Panc1 (cell line): ENCODE data around the gene FARP1.

Source experiments
- CTCF ChIP-seq: fragments of 450-650 bp; IDR thresholded peaks from 2 replicates; pipeline ENCODE4 v1.5.1; 2017; ENCODE audit warnings: mild to moderate bottlenecking
- POLR2AphosphoS5 ChIP-seq: IDR thresholded peaks from 2 replicates; pipeline ENCODE4 v1.6.1; 2012; ENCODE audit warnings: mild to moderate bottlenecking, low read depth, low read length, moderate library complexity
- REST ChIP-seq, 2 experiments: IDR thresholded peaks; 2 replicates each; pipeline ENCODE4 v1.6.1; 2011 to 2012; ENCODE audit warnings: low read depth in 2 of 2, control low read depth in 1 of 2, low read length in 1 of 2, mild to moderate bottlenecking in 1 of 2, moderate library complexity in 1 of 2; ENCODE audit not compliant: insufficient read depth in 1 of 2
- TCF7L2 ChIP-seq: IDR thresholded peaks from 2 replicates; pipeline ENCODE4 v1.6.1; 2011; ENCODE audit warnings: mild to moderate bottlenecking, low read depth, low read length, inconsistent platforms

GRCh38 chr13:98342953-98343352 lies 200.1 kb downstream of the FARP1 start:
- TF ChIP-seq CTCF (no peak), POLR2AphosphoS5 (no peak), TCF7L2 (no peak), REST (IDR thresholded peaks at IDR 0.05; ENCODE audit: insufficient read depth in 1 of 2, low read depth in 2 of 2, low read length in 1 of 2) (no peak)
